K562 (cell line): Measurements from ENCODE around the gene PXDC1. TPM values are rescaled to one million over a fixed set of nuclear protein-coding genes. Genes with fewer than 3 reads are reported as not detected.

Experiments
- ATAC-seq: fragments of 200-7000 bp; cut with Tn5 transposase; 3 replicates; pipeline ENCODE4 v1.9.1; 2020; ENCODE audit warnings: moderate library complexity
- BruUV-seq: library from RNA; stranded (reverse); fragments of 400-500 nt; replicated peaks from 2 replicates; lab custom pipeline; 2021; lab: Mats Ljungman, UMichigan
- CTCF ChIA-PET: fragments of 300-600 bp; formaldehyde crosslinking; extraction: SDS; loops from one replicate; lab custom pipeline; 2021; ENCODE audit warnings: low intra/inter-chr PET ratio; lab: Yijun Ruan, JAX
- POLR2A ChIA-PET: fragments of 300-600, 350-650 bp; sonication (Branson Sonifier 250); formaldehyde crosslinking; extraction: SDS; loops from one replicate; lab custom pipeline; 2021; ENCODE audit warnings: antibody characterized with exemption, inconsistent platforms; lab: Yijun Ruan, JAX
- DNase-seq, 4 experiments: peaks; one replicate each; pipeline versions ENCODE4 v3.0.0 to v3.0.0-alpha.2; 2011 to 2018; ENCODE audit warnings: low spot score in 3 of 4, mixed read lengths in 3 of 4; ENCODE audit errors: extremely low read depth in 1 of 4
- FAIRE-seq: peaks from 2 replicates; lab custom pipeline; 2011; peaks lifted over from hg19 to GRCh38; lab: Jason Lieb, UNC
- H2AFZ ChIP-seq: 2 replicates; pipeline ENCODE4 v1.6.0; 2011; ENCODE audit warnings: low read depth, low read length, control low read depth, inconsistent platforms
- H3K27ac ChIP-seq: fragments of 200-600 bp; 3 replicates; pipeline ENCODE4 v1.8.0; 2011; ENCODE audit warnings: low read depth, mild to moderate bottlenecking, control low read depth, inconsistent platforms, low read length, moderate library complexity, mixed read lengths; ENCODE audit errors: extremely low read depth
- H3K27me3 ChIP-seq, 2 experiments: fragments of 300-600 bp in 1 of 2; 2 replicates in 1 of 2; 3 replicates in 1 of 2; pipeline versions ENCODE4 v1.6.0 to v1.8.0; 2011; ENCODE audit warnings: inconsistent platforms in 2 of 2, low read length in 2 of 2, mild to moderate bottlenecking in 1 of 2, mixed read lengths in 1 of 2, moderate library complexity in 1 of 2; ENCODE audit not compliant: control insufficient read depth in 2 of 2, insufficient read depth in 2 of 2
- H3K36me3 ChIP-seq: fragments of 300-600 bp; 3 replicates; pipeline ENCODE4 v1.8.0; 2011; ENCODE audit warnings: mild to moderate bottlenecking, low read length, inconsistent platforms; ENCODE audit not compliant: control insufficient read depth, insufficient read depth
- H3K4me1 ChIP-seq, 2 experiments: fragments of 200-600 bp in 1 of 2; replicated peaks in 1 of 2; 2 replicates in 1 of 2; 3 replicates in 1 of 2; pipeline versions ENCODE4 v1.5.1 to v1.8.0; 2011; ENCODE audit warnings: inconsistent platforms in 2 of 2, low read length in 2 of 2, mild to moderate bottlenecking in 1 of 2, mixed read lengths in 1 of 2, moderate library complexity in 1 of 2; ENCODE audit not compliant: control insufficient read depth in 2 of 2, insufficient read depth in 2 of 2
- H3K4me2 ChIP-seq: 2 replicates; pipeline ENCODE4 v1.6.1; 2011; ENCODE audit warnings: low read length, control low read depth, inconsistent platforms, mixed read lengths; ENCODE audit not compliant: insufficient read depth
- H3K4me3 ChIP-seq: fragments of 200-600 bp; sonication (generic), shearing (Covaris generic); 2 replicates; pipeline ENCODE4 v1.5.1; 2016; ENCODE audit warnings: control low read depth, inconsistent platforms
- H3K79me2 ChIP-seq: fragments of 200-600 bp; 3 replicates; pipeline ENCODE4 v1.8.0; 2011; ENCODE audit warnings: low read length, inconsistent platforms; ENCODE audit not compliant: control insufficient read depth, insufficient read depth
- H3K9ac ChIP-seq, 2 experiments: 2 replicates each; pipeline versions ENCODE4 v1.6.0 to v1.6.1; 2011; ENCODE audit warnings: low read depth in 2 of 2, low read length in 2 of 2, control low read depth in 1 of 2, inconsistent platforms in 1 of 2, mild to moderate bottlenecking in 1 of 2, mixed read lengths in 1 of 2; ENCODE audit not compliant: insufficient read depth in 1 of 2
- H3K9me1 ChIP-seq: one replicate; pipeline ENCODE4 v1.6.0; 2011; ENCODE audit warnings: inconsistent platforms, mild to moderate bottlenecking, low read length, moderate library complexity; ENCODE audit not compliant: control insufficient read depth, insufficient read depth
- H3K9me3 ChIP-seq: replicated peaks from 2 replicates; pipeline ENCODE4 v1.5.1; 2011; ENCODE audit warnings: low read depth, low read length, inconsistent platforms; ENCODE audit not compliant: control insufficient read depth, insufficient read depth
- H4K20me1 ChIP-seq: replicated peaks from 2 replicates; pipeline ENCODE4 v1.6.1; 2011; ENCODE audit warnings: low read length, inconsistent platforms, mixed read lengths; ENCODE audit not compliant: control insufficient read depth, insufficient read depth
- ARID4B ChIP-seq: sonication (generic); formaldehyde crosslinking; IDR thresholded peaks from 2 replicates; pipeline ENCODE4 v1.8.0; 2022; ENCODE audit warnings: mild to moderate bottlenecking, missing genetic modification reagents
- CTCF ChIP-seq, 3 experiments: IDR thresholded peaks in 2 of 3; conservative IDR thresholded peaks in 1 of 3; 2 replicates each; pipeline ENCODE4 v1.5.1; 2011 to 2012; ENCODE audit warnings: low read length in 3 of 3, mild to moderate bottlenecking in 3 of 3, control low read depth in 2 of 3, improper control_type of control experiment in 1 of 3, inconsistent platforms in 1 of 3, low read depth in 1 of 3, mixed read lengths in 1 of 3, moderate library complexity in 1 of 3; ENCODE audit not compliant: insufficient read depth in 2 of 3
- EHMT2 ChIP-seq: fragments of 450-650 bp; IDR thresholded peaks from 2 replicates; pipeline ENCODE4 v1.6.1; 2018; ENCODE audit warnings: antibody characterized with exemption
- HDAC3 ChIP-seq: fragments of 450-650 bp; IDR thresholded peaks from 2 replicates; pipeline ENCODE4 v1.6.1; 2018; ENCODE audit warnings: borderline replicate concordance, mild to moderate bottlenecking, moderate library complexity; ENCODE audit not compliant: partially characterized antibody
- ZNF121 ChIP-seq: sonication (generic); formaldehyde crosslinking; conservative IDR thresholded peaks from 2 replicates; pipeline ENCODE4 v1.8.0; 2022; ENCODE audit warnings: missing genetic modification reagents
- WGBS: fragments of 100-300 bp; shearing (Covaris generic); methylation state at CpG from one replicate; pipeline ENCODE4 v1.1.6; 2016; ENCODE audit warnings: low coverage, mixed read lengths; ENCODE audit not compliant: insufficient coverage; ENCODE audit errors: missing lambda C conversion rate; 5-methylcytosine and 5-hydroxymethylcytosine counted together
- in situ Hi-C: fragments of 300-500 bp; cut with MboI; formaldehyde crosslinking; loops from 4 replicates; pipeline ENCODE4 v1.15.0; 2018; ENCODE audit warnings: inconsistent platforms, mixed read lengths
- intact Hi-C: fragments of 100-400 bp; cut with micrococcal nuclease; formaldehyde crosslinking; loops from 2 replicates; pipeline ENCODE4 v1.14.2; 2022
- polyA plus RNA-seq, 8 experiments: library from polyadenylated mRNA; depleted of rRNA in 4 of 8; stranded (reverse) in 5 of 8; unstranded in 3 of 8; fragments of >200 nt; fragmentation: Nextera tagmentation in 2 of 8; fragmentation: Illumina TruSeq in 1 of 8; extraction: Ambion mirVana in 2 of 8; extraction: Trizol in 1 of 8; gene quantifications; 2 replicates each; pipeline versions ENCODE4 v1.2.1 to v1.2.3, GENCODE V29; 2011 to 2014; ENCODE audit warnings: inconsistent platforms in 1 of 8, missing spikeins in 1 of 8
- total RNA-seq, 7 experiments: library from RNA; depleted of rRNA in 6 of 7; stranded (reverse); fragments of >200 nt in 6 of 7; fragmentation: Illumina TruSeq in 2 of 7; extraction: Trizol in 2 of 7; gene quantifications; 2 replicates each; pipeline versions ENCODE4 v1.2.1 to v1.2.3, GENCODE V29; 2011 to 2021; ENCODE audit warnings: low replicate concordance in 1 of 7
- TF ChIP-seq, protein P1 (sequence below): sonication (generic); formaldehyde crosslinking; IDR thresholded peaks from 2 replicates; pipeline ENCODE4 v1.8.0; 2022; ENCODE audit warnings: missing genetic modification reagents, mild to moderate bottlenecking, moderate library complexity, borderline replicate concordance

The PXDC1 gene
- total and polyA plus RNA-seq, 9 of the 15 experiments (the other 6 are each of a cell fraction or from before 2014, with no cell fraction given) = 0.09 to 0.33 (median 0.16) TPM; not detected in 5

- Histone ChIP-seq H2AFZ (no peak overlapping the region), H3K4me3 (no peak overlapping the region), H3K79me2 (no peaks in the 10 kb centered on the region), H3K9me1 (no peaks in the 10 kb centered on the region), H4K20me1 (no peaks in the 10 kb centered on the region), H3K9ac (no peak overlapping the region), H3K27me3 (peaks cover 0 to 14% of the 10 kb centered on the region in 2 experiments; a peak in 4 of 5 replicates), H3K4me2 (no peak overlapping the region), H3K27ac (no peak overlapping the region), H3K9me3 (no peaks in the 10 kb centered on the region), H3K36me3 (no peaks in the 10 kb centered on the region), H3K4me1 (no peaks in the 10 kb centered on the region)
- TF ChIP-seq EHMT2 (no peak), ZNF121 (CRISPR knock-in tag) (peak; percentile 36; the same call in 1 of the 2 replicates)
- intact Hi-C loops = no loop called here
- POLR2A ChIA-PET = interaction anchor here (0.6 to 1.3 kb wide), 2 partner anchors 26 to 360 kb away, joined by 3 to 4 read pairs; no protein-coding TSS in a partner anchor
- ATAC-seq = no peak
- in situ Hi-C loops = no loop called here
- CTCF ChIA-PET = no interaction called here
- no TSS peak for BruUV-seq
- no peak for FAIRE-seq
- no peak for DNase-seq
- WGBS = 2% methylated on average over 2 of the region's 2 CpGs
Measured at GRCh38 chr6:3695065-3695817, 56.3 kb downstream of the PXDC1 start.

GRCh38 chr6:3693831-3694230 is 57.7 kb downstream of the PXDC1 start:
- in situ Hi-C loops (no loop called here), intact Hi-C loops (no loop called here)
- H3K4me2 ChIP-seq = no peak overlapping the region
- no peaks in the 10 kb centered on the region for H3K9me1 ChIP-seq
- H3K4me3 ChIP-seq = no peak overlapping the region
- ChIA-PET POLR2A (no interaction called here), CTCF (no interaction called here)
- H3K9me3 ChIP-seq = no peaks in the 10 kb centered on the region
- FAIRE-seq (no peak), DNase-seq (no peak), ATAC-seq (no peak)
- no peaks in the 10 kb centered on the region for H3K4me1 ChIP-seq
- no peak overlapping the region for H3K9ac ChIP-seq
- H3K36me3 ChIP-seq = no peaks in the 10 kb centered on the region
- H3K79me2 ChIP-seq = no peaks in the 10 kb centered on the region
- WGBS = 12% methylated on average over 2 of the region's 2 CpGs
- no peak overlapping the region for H2AFZ ChIP-seq
- no TSS peak for BruUV-seq
- no peaks in the 10 kb centered on the region for H4K20me1 ChIP-seq
- peaks cover 0 to 4% of the 10 kb centered on the region in 2 experiments; a peak in 2 of 5 replicates for H3K27me3 ChIP-seq
- H3K27ac ChIP-seq = no peak overlapping the region
- no peak for TF ChIP-seq HDAC3
- TF ChIP-seq CTCF (IDR thresholded peaks at IDR 0.05 in 2 of 3, conservative IDR thresholded peaks at IDR 0.05 in 1 of 3; ENCODE audit: insufficient read depth in 2 of 3, low read depth in 1 of 3, low read length in 3 of 3) = no peak
- TF ChIP-seq, protein P1, sequence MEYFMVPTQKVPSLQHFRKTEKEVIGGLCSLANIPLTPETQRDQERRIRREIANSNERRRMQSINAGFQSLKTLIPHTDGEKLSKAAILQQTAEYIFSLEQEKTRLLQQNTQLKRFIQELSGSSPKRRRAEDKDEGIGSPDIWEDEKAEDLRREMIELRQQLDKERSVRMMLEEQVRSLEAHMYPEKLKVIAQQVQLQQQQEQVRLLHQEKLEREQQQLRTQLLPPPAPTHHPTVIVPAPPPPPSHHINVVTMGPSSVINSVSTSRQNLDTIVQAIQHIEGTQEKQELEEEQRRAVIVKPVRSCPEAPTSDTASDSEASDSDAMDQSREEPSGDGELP (CRISPR knock-in tag) = no peak
- no peak for TF ChIP-seq ARID4B (CRISPR knock-in tag)
